GM12891 (cell line): ENCODE data around the gene VPS13D.

Experiments used
- POLR2A ChIP-seq: IDR thresholded peaks from 2 replicates; pipeline ENCODE4 v1.6.1; 2011; ENCODE audit warnings: low read depth, low read length, control low read depth
- POLR2AphosphoS5 ChIP-seq: IDR thresholded peaks from 2 replicates; pipeline ENCODE4 v1.6.1; 2011; ENCODE audit warnings: low read depth, low read length, control low read depth
- SPI1 ChIP-seq: IDR thresholded peaks from 2 replicates; pipeline ENCODE4 v1.6.1; 2011; ENCODE audit warnings: low read depth, low read length, control low read depth

DNA sequence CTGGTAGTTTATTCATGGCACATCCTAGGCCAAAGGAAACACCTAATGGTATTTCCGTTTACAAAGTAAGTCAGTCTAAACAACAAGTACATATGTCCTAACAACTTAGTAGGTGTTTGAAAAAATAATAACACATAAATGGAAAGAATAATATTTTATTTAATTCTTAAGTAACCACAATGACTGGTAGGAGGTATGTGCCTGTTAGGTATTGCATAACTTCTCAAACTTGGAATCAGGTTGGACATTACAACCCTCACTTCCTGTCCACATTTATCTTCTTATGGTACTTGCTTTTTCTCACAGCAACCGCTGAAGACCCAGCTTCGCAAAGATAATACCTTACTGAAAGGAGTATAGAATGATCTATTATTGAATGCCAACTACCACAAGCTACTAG, 64.2 kb downstream of the VPS13D start:
- TF ChIP-seq POLR2A (no peak), POLR2AphosphoS5 (no peak), SPI1 (no peak)
